Spinal cord (tissue), 10 donors: ENCODE data around the gene HTR5A. TPM values are rescaled to one million over a fixed set of nuclear protein-coding genes. Genes with fewer than 3 reads are reported as not detected.

ENCODE experiments used
- DNase-seq, 6 donors: peaks; one replicate each; pipeline versions ENCODE4 v3.0.0 to v3.0.0-alpha.2; 2013 to 2015; ENCODE audit warnings: low spot score in 6 of 6, low read depth in 4 of 6
- H3K27ac ChIP-seq: one replicate; pipeline ENCODE4 v1.5.1; 2013; ENCODE audit warnings: low read depth, low read length, control low read depth
- H3K27me3 ChIP-seq: one replicate; pipeline ENCODE4 v1.6.1; 2013; ENCODE audit warnings: low read length; ENCODE audit not compliant: control insufficient read depth, insufficient read depth
- H3K36me3 ChIP-seq: one replicate; pipeline ENCODE4 v1.6.1; 2013; ENCODE audit warnings: low read length; ENCODE audit not compliant: control insufficient read depth, insufficient read depth
- H3K4me1 ChIP-seq: one replicate; pipeline ENCODE4 v1.6.1; 2013; ENCODE audit warnings: low read length; ENCODE audit not compliant: control insufficient read depth, insufficient read depth
- H3K4me3 ChIP-seq: one replicate; pipeline ENCODE4 v1.5.1; 2013; ENCODE audit warnings: low read depth, low read length, control low read depth
- H3K9me3 ChIP-seq: one replicate; pipeline ENCODE4 v1.6.1; 2013; ENCODE audit warnings: low read length; ENCODE audit not compliant: control insufficient read depth, insufficient read depth
- WGBS: methylation state at CpG from one replicate; pipeline ENCODE4 v1.1.5; 2013; ENCODE audit warnings: missing lambda C conversion rate; ENCODE audit not compliant: insufficient coverage; 5-methylcytosine and 5-hydroxymethylcytosine counted together
- polyA plus RNA-seq, 2 donors: library from polyadenylated mRNA; unstranded; fragments of 120-200 nt; gene quantifications; one replicate each; pipeline ENCODE4 v1.2.1, GENCODE V29; 2013; ENCODE audit not compliant: insufficient read length in 2 of 2
- small RNA-seq: library from RNA; depleted of rRNA; stranded (forward); fragments of <200 nt; gene quantifications from one replicate; pipeline ENCODE3, GENCODE V24; 2014; ENCODE audit warnings: low replicate concordance
- total RNA-seq, 2 donors: library from RNA; depleted of rRNA in 1 of 2; stranded (reverse); fragments of 120-200 nt in 1 of 2; fragments of >200 nt in 1 of 2; gene quantifications; one replicate each; pipeline versions ENCODE4 v1.2.3 to v1.2.4, GENCODE V29; 2013 to 2014
- donor health status: healthy.

Gene HTR5A
- total and polyA plus RNA-seq, 4 donors, result 0.99 to 6.3 (median 4.7) TPM

DNA sequence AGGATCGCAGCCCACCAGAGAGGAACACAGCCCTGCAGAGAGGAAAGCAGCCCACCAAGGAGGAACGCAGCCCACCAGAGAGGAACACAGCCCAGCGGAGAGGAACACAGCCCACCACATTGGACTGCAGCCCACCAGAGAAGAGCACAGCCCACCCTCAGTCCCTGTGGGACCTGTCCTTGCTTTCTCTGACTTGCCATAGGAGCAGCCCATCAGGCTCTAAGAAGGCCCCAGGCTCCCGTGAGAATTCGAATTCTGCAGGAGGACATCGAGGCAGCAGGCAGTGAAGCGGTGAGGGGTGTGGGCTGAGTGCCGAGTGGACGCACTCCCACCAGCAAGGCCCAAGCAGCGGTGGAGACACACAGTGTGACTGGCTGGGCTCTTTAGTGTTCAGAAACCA lies 59.1 kb downstream of the HTR5A start:
- DNase-seq, result no peak
- Histone ChIP-seq H3K4me1 (no peaks in the 10 kb centered on the region), H3K27me3 (no peaks in the 10 kb centered on the region), H3K36me3 (no peaks in the 10 kb centered on the region), H3K9me3 (no peaks in the 10 kb centered on the region), H3K27ac (no peak overlapping the region), H3K4me3 (no peak overlapping the region)
- WGBS, result 93% methylated on average over 7 of the region's 10 CpGs

DNA sequence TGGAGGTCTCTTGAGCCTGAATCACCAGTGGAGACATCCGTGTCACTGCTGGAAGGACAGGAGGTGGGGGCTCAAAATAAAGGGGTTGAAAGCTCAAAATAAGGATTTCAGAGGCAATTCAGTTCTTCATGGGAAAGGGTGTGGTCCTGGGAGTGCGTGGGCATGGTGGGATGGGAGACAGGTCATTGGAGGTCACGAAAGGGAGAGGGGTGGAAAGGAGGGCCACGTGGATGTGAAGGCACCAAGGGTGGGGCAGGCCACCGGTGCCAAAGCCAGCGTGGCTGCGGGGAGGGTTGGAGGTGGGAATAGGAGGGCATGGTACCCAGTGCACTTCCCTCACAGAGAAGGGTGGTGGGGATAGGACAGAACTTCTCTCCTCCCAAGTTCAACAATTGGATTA lies 59.7 kb downstream of the HTR5A start:
- Histone ChIP-seq H3K27ac (no peak overlapping the region), H3K9me3 (no peaks in the 10 kb centered on the region), H3K27me3 (no peaks in the 10 kb centered on the region), H3K4me1 (no peaks in the 10 kb centered on the region), H3K36me3 (no peaks in the 10 kb centered on the region), H3K4me3 (no peak overlapping the region)
- DNase-seq, result no peak
- WGBS, result 93% methylated on average over 7 of the region's 7 CpGs

DNA sequence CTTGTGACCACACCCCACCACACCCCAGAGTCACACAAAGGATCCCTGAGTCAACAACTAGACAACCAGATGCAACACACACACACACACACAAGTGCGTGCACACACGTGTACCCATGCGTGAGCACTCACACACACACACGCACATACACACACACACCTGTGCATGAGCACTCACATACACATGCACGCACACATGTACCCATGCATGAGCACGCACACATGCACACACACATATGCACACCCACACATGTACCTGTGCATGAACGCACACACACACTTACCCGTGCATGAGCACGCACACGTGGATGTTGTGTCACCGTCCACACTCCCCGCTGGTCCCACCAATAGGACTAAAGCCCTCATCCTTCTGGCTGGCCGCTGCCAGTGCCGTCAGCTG lies 60.4 kb downstream of the HTR5A start:
- Histone ChIP-seq H3K4me1 (no peaks in the 10 kb centered on the region), H3K36me3 (no peaks in the 10 kb centered on the region), H3K9me3 (no peaks in the 10 kb centered on the region), H3K27me3 (no peaks in the 10 kb centered on the region), H3K4me3 (no peak overlapping the region), H3K27ac (no peak overlapping the region)
- no peak for DNase-seq
- 97% methylated on average over 14 of the region's 14 CpGs for WGBS

DNA sequence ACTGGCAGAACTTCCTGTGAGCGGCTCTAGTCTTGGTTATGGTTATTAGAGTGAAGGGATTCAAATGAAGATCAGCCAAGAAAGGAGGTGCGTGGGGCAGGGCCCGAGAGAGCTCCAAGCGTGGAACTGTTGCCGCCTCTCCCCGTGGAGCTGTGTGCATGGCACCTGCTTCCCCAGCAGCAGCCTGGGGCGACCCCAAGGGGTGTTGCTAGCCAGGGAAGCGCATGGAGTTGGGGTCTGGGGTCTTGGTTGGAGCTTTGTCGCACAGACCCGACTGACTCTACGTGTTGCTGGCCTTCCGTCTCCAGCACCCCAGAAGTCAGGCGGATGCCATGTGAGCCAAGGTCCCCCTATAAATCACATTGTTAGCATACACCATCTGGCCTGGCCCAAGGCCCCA lies 61.0 kb downstream of the HTR5A start:
- Histone ChIP-seq H3K9me3 (no peaks in the 10 kb centered on the region), H3K36me3 (no peaks in the 10 kb centered on the region), H3K27ac (no peak overlapping the region), H3K27me3 (no peaks in the 10 kb centered on the region), H3K4me1 (no peaks in the 10 kb centered on the region), H3K4me3 (no peak overlapping the region)
- DNase-seq, result no peak
- WGBS, result 95% methylated on average over 7 of the region's 13 CpGs

DNA sequence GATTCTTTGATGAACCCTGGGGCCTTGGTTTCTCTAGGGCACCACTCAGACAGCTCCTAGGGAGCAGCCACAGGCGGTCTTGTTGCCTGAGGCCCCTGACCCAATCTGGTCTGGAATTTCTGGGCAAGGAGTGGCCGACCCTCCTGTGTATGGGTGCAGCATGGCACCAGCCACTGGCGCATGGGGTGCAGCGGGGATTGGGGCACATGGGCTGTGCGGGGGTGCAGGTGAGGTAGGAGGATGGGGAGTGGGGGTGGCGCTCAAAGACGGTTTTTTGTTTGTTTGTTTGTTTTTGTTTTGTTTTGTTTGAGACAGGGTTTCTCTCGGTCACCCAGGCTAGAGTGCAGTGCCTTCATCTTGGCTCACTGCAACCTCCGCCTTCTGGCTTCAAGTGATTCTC lies 62.3 kb downstream of the HTR5A start:
- DNase-seq, result no peak
- Histone ChIP-seq H3K4me1 (no peaks in the 10 kb centered on the region), H3K4me3 (no peak overlapping the region), H3K27ac (no peak overlapping the region), H3K27me3 (no peaks in the 10 kb centered on the region), H3K36me3 (no peaks in the 10 kb centered on the region), H3K9me3 (no peaks in the 10 kb centered on the region)
- 98% methylated on average over 5 of the region's 9 CpGs for WGBS

DNA sequence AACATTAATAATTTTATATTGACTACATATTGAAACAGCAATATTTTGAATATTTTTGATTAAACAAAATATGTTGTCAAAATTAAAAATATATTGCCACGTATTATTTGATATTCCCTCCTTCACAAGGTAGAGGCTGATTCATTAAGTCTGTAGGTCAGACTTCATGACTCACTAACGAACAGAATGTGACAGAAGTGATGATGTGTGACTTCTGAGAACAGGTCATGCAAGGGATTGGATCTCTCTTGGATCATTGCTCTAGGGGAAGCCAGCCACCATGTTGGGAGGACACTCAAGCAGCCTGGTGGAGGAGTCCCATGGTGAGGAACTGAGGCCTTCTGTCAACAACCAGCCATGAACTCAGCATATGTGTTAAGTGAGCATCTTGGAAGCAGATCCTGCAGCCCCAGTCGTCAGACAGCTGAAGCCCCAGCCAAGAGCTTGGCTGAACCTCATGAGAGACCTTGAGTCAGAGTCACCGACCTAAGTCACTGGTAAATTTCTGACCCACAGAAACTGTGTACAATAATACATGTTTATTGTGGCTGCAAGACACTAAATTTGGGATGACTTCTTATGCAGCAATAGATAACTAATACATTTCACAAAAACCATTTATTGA lies 66.6 kb downstream of the HTR5A start:
- Histone ChIP-seq H3K9me3 (no peaks in the 10 kb centered on the region), H3K27ac (no peak overlapping the region), H3K27me3 (no peaks in the 10 kb centered on the region), H3K4me1 (no peaks in the 10 kb centered on the region), H3K4me3 (no peak overlapping the region), H3K36me3 (no peaks in the 10 kb centered on the region)
- no peak for DNase-seq
- WGBS, result 67% methylated on average over 1 of the region's 4 CpGs

Small RNAs within 50 kb of the gene (small RNA-seq; reads per million reads assigned to genes)
- not detected for gene AC092628.1

Other genes starting within 250 kb of the HTR5A start
- 10 to 100 TPM; 10.1 to 10.3 TPM for gene PAXIP1, start 67.2 kb upstream of the HTR5A start, total RNA-seq
- gene PAXIP1, start 67.2 kb upstream of the HTR5A start, polyA plus RNA-seq, result 10 to 100 TPM; 12.8 to 14.4 TPM
- 100 to 1,000 TPM in 1 of 2 donors, 10 to 100 TPM in 1; 57.8 to 136 TPM for gene INSIG1, start 227.6 kb downstream of the HTR5A start, total RNA-seq
- gene INSIG1, start 227.6 kb downstream of the HTR5A start, polyA plus RNA-seq, result 10 to 100 TPM; 47.2 to 60.6 TPM